Stimulated activated CD4-positive, alpha-beta T cell treated with anti-CD3 and anti-CD28 coated beads, Interleukin-1b, Interleukin-23, amount 100 ng/mL, for 48 hours (primary cell): ENCODE measurements around the gene DCAF12.
A peak's percentile ranks its signal among the peaks of the same experiment; 100 is the strongest.
"Not testable (repeated sequence)": the region's sequence is repeated elsewhere in the genome, so short reads cannot be mapped to it uniquely, and the experiment has no call there.

ENCODE experiments used
- DNase-seq: peaks from one replicate; pipeline ENCODE4 v3.0.0-alpha.2; 2020

Gene DCAF12

DNA sequence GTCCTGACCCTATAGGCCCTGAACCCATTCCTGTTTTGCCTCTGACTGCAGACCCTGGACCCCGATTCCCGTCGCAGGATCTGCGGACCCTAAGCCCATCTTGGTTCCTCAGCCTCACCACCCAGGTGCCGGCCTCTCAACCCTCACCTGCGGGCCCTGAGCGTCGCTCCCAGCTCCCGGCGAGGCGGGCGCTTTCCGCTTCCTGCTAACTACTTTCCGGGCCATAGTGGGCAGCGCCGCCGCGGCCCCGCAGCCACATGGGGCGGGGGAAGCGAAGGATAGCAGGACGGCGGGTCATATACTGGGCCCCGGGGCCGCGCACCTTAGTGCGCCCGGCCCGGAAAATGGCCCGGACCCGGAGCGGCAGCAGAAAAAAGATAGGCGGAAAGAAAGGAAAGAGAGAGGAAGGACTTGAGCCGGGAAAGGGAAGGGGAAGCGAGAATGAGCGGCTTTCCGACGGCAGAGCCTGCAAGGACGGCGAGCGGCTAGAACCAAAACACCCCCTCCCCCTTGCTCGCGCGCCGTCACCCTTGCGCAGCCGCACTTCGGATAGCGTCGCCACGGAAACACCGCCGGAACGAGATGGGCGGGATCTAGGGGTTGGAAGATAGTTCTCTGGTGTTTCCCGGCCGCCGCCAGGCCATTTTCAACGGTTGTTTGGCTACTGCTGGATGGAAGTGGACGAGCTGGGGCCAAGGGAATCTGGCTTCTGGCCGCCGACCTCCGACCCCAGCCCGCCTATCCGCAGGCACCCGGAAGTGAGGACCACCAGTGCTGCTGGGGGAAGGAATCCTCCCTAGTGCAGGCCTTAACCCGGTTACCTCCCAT is at the start of gene DCAF12:
DCAF12 (minus strand) TSS at position 492 of the 828 bp plus-strand sequence; CDS start at position 225, 267 bp downstream.
- DNase-seq = peak; percentile 90

- DNase-seq = no peak
Measured at GRCh38 chr9:34176089-34176488, 49.6 kb upstream of the DCAF12 start.

DNA sequence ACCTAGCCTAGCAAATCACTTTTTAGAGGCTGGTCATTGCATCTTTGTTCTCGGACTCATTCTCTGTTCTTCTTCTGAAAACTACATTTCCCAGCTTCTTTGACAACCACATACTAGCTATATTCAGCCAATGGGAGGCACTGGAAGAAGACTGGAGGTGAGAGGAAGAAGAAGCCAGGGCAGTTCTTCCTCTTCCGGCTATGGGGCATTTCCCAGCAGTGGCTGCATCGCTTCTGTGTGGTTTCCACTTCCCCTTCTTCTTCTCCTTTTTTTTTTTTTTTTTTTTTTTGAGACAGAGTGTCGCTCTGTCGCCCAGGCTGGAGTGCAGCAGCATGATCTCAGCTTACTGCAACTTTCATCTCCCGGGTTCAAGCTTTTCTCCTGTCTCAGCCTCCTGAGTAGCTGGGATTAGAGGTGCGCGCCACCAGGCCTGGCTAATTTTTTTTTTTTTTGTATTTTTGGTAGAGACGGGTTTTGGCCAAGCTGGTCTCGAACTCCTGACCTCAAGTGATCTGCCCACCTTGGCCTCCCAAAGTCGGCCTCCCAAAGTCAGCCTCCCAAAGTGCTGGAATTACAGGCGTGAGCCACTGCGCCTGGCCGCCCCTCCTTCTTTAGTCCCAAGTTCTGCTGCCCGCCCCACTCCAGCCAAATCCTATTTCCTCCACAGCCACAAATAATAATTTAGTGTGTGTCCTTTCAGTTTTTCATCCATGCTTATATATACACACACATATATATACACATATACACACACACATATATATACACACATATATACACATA is 45.4 kb upstream of the DCAF12 start:
- DNase-seq = peak; percentile 24

DNA sequence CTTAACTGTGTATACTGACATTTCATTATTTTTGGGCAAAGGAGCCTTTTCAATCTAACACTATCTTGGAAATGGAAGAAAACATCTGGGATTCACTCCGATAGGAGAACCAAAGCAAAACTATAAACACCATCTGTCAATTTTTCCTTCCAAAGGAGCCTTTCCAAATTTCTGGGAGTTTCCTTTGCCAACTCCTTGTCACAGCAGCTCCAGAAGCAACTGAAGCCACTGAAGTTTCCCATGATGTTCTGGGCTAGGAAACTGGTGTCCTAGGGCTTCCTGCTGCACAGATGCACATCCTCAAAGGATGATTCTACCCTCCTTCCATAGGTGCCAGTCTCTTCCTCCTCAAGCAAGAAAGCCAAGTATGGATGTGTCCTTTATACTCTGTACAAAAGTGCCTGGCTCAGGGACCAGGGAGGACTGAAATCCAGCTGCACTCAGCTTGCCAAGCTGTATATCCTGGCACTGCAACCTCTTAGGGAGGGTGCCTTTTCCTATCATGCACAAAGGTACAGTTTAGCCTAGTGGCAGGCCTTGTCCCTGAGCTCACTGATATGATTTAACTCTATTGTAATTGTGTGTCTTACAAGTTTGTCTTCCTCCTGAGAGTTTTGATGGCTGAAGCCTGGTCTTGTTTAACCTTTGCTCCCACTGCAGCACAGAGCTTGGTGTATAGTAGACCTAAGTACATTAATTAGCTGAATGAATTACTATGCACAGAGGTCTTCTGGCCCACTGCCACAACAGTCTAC is 43.9 kb upstream of the DCAF12 start:
- no peak for DNase-seq

- no peak for DNase-seq
Measured at GRCh38 chr9:34169125-34169524, 42.6 kb upstream of the DCAF12 start.

DNA sequence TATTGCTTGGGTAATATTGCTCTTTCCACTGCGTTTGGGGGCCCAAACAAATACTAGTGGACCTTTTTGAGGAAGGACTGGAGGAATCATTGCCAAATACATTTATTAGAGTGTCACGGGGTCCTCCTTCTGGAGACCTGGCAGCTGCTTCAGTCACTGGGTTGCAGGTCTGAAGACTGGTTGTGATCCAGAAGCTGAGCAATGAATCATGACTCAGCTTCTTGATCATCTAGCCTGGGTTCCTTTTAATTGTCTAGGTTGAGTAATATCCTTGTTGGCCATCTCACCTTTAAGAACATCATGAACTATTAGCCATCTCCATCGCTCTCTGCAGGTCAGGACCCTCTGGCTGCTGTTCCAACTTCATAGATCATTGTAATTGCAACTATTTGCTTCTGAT is 36.9 kb upstream of the DCAF12 start:
- no peak for DNase-seq

DNA sequence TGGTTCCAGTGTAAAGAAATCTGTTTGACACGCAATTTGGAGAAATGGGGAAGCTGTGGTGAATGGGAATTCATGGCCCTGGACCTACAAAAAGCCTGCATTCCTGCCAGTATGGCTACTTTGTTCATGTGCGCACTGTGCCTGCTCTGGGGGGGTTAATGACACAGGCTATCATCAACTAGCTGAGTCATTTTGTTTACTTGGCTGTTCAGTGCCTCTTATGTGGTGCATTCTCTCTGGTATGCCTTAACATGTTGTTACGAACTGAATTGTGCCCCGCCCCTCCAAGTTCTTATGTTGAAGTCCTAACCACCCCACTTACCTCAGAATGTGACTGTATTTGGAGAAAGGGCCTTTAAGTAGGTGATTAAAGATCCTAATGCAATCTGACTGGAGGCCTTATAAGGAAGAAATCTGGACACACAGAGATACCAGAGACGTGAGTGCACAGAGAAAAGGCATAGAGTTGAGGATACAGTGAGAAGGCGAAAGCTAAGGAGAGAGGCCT is 31.9 kb upstream of the DCAF12 start:
- no peak for DNase-seq

- no peak for DNase-seq
Measured at GRCh38 chr9:34157898-34158297, 31.4 kb upstream of the DCAF12 start.

GRCh38 chr9:34157318-34157717 is 30.8 kb upstream of the DCAF12 start:
- DNase-seq = no peak

- DNase-seq = no peak
Measured at GRCh38 chr9:34154057-34154456, 27.6 kb upstream of the DCAF12 start.

- DNase-seq = no peak
Measured at GRCh38 chr9:34151398-34151797, 24.9 kb upstream of the DCAF12 start.

GRCh38 chr9:34145165-34145564 is 18.7 kb upstream of the DCAF12 start:
- no peak for DNase-seq

DNA sequence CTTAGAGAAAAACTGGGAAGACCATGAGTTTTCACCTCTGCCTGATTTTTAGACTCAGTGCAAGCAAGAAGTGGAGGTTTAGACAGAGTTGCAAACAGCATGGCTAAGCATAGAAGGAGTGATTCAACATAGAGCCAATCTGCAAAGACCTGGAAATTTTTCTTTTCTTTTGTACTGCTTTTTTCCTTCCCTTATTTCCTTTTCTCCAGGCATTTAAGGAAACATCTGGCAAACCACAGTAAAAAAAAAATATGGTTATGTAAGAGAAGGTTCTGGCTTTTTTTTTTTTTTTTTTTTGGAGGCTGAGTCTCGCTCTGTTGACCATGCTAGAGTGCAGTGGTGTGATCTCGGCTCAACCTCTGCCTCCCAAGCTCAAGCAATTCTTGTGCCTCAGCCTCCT is 16.6 kb upstream of the DCAF12 start:
- no peak for DNase-seq

GRCh38 chr9:34140853-34141252 is 14.4 kb upstream of the DCAF12 start:
- DNase-seq = no peak

DNA sequence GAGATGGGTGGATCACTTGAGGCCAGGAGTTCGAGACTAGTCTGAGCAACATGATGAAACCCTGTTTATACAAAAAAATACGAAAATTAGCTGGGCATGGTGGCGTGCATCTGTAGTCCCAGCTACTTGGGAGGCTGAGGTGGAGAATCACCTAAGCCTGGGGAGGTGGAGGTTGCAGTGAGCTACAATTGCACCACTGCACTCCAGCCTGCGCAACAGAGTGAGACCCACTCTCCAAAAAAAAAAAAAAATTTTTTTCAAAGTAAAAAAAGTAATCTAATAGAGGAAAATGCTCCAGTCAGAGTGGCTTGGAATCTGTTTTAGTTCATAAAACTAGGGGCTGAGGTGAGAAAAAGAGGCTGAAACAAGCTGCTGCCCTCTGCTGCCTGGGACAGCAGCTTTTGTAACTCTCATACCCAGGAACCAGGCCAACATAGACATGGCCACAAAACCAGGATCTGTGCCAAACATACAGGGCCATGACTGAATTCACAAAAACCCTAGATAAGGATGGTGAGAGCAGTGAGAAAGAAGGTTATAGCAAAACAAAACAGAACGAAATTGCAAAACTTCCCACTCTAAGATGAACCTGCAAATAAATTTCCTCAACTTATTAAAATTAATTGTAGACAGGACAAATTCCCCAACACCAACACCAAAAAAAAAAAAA is 13.1 kb upstream of the DCAF12 start:
- no peak for DNase-seq

DNA sequence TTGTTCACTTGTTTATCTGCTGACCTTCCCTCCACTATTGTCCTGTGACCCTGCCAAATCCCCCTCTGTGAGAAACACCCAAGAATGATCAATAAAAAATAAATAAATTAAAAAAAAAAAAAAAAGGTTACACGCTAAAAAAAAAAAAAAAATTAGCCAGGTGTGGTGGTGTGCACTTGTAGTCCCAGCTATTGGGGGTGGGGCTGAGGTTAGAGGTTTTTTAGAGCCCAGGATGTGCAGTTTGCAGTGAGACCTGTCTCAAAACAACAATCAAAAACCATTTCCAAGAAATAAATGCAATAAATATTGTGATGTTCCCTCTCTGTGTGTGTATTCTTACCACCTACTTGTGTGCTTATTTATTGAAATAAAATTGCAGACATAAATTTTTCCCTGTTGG is 12.1 kb upstream of the DCAF12 start:
- not testable (repeated sequence) for DNase-seq

DNA sequence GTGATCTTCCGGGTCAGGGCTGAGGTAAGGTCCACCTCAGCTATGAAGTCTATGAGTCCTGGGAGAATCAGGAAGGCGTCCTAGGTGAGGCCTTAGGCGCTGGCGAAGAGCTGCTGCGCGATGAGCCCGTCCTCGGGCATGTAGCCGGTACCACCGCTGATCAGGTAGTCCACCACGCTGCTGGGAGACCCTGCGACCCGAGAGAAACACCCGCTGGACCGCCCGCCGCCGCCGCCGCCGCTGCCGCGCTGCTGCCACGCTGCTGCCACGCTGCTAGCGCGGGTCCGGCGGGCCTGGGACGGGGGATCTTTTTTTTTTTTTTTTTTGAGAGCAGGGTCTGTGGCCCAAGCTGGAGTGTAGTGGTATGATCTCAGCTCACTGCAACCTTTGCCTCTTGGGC is 8.0 kb upstream of the DCAF12 start:
- DNase-seq = no peak

- DNase-seq = no peak
Measured at GRCh38 chr9:34133436-34133949, 7.0 kb upstream of the DCAF12 start.

DNA sequence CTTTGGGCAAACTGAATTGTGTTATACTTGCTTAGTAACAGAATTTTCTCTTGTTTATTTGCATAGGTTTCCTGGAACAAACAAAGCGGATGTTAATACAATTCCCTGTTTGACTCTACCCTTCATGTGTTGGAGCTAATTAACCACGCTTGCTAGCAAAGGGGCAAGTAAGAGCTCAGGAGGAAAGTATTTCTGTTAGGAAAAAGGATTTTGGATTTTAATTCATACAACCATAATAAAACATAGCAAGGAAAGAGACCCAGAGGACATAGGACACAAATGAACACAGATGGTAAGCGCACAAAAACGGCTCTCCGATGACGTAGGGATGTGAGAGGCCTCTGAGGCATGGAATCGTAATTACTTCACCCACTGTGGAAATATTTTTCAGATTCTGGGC is 5.1 kb upstream of the DCAF12 start:
- DNase-seq = no peak

DNA sequence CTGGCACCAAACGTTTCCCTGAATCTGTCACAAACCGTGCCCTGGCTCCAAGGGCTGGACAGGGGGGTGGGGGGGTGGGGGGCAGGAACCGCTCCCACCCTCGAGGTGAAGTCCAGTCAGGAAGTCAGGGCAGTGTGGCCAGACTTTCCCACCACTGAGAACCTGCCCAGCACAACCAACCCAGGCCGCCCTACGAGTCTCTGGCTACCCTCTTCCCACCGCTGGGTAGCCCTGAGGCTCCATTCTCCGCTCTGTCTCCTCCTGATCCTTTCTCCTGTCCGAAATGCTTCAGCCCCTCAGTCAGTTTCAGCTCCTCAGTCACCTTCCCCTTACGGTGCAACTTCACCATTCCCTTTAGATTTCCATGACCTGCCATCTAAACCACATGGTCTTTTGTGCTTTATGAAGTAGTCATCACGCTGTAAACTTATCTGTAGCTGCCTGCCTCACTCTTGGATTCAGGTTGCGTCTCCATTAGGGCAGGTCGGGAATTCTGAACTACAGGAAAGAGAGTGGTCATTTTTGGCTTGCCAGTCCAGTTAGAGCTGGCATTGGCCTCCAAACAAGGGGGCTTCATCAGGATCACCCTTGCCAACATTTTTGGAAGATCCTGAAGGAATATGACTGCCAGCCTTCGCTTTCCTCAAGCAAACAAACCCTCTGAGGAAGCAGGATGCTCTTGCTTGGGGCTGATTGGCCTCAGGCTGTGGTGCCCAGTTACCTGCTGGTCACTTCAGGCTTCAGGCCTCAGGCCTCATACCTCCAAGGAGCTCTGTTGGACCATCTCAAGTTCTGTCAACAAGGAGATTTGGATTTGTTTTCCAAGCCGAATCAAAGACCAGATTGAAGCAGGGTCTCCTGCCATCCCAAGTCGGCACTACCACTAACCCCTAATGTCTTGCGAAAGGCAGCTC is 794 bp upstream of the DCAF12 start:
- no peak for DNase-seq

- no peak for DNase-seq
Measured at GRCh38 chr9:34125681-34126206, 754 bp downstream of the DCAF12 start.
